HG03354 (cell line): ENCODE data around the gene SLC22A14.
A peak's percentile ranks its signal among the peaks of the same experiment; 100 is the strongest.

Source experiments
- ATAC-seq: cut with Tn5 transposase; IDR thresholded peaks from one replicate; pipeline ENCODE4 v1.9.1; 2021; ENCODE audit warnings: mild to moderate bottlenecking; ENCODE audit not compliant: unreplicated experiment, poor library complexity, severe bottlenecking

Gene SLC22A14

DNA sequence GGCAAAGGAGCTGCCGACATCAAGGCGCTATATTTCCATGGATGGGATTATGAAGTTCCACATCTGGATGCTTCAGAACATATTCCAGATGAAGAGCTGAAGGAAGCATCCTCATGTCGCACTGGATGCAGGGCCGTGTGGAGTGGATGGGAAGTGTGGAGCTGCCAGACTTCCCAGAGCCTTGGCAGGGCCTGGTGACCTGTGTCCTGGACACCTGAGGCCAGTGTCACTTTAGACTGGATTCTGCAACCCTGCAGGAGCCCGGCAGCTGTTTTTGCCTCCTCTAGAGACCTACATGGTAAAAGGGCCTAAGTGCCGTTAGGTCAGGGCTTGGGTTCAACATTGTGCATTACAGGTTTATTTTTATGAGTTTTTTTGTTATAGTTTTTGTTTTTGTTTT is 53.2 kb downstream of the SLC22A14 start:
- no peak for ATAC-seq

- no peak for ATAC-seq
Measured at GRCh38 chr3:38337703-38338102, 55.6 kb downstream of the SLC22A14 start.

DNA sequence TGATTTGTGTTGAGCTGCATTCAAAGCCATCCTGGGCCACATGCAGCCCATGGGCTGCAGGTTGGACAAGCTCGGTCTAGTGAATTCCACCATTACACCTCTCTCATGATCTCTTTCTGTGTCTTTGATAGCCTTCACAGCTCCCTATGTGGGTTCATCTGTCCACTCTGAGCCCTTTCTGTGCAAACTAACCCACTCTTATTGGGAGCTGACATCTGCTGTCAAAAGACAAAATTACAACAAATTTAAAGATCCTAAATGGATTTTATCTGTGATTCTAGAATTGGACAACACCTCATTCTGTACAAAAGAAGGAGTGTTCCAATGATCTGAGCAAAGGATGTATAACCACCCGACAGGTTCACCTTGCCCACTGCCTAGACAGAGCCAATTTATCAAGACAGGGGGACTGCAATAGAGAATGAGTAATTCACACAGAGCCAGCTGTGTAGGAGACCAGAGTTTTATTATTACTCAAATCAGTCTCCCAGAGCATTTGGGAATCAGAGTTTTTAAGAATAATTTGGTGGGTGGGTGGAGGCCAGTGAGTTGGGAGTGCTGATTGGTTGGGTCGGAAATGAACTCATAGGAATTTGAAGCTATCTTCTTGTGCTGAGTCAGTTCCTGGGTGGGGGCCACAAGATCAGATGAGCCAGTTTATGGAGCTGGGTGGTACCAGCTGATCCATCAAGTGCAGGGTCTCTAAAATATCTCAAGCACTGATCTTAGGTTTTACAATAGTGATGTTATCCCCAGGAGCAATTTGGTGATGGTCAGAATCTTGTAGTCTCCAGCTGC is 61.9 kb downstream of the SLC22A14 start:
- no peak for ATAC-seq

DNA sequence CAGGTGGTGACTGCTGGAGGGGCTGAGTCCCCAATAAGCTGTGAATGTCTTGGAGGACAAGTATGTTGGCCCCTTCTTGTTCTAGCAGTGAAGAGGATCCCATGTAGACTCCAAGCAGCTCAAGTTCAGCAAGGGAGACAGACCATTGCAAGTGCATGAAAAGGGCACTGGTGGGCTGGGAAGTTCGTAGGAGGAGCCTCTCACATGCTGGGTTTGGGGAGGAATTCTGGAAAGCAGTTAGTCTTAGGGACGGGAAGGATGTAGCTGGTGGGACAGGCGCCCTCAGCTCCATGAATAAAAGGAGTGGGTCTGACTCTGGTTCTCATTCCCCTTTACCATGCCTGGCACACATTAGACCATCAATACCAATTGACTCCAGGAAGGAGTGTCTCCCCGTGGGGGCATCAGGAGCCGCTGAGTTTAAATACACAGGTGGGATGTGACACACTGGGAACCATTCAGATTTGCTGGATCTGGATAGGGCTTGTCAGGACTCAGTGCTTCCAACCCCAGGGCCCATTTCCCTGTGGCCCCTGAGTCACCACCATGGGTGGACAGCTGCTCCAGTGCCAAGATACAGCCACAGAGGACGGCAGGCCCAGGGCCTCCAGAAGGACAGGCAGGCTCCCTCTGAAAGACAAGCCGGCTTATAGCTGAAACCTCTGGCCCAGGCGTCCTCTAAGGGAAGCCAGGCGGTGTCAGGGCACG is 63.9 kb downstream of the SLC22A14 start:
- peak; percentile 34 for ATAC-seq

DNA sequence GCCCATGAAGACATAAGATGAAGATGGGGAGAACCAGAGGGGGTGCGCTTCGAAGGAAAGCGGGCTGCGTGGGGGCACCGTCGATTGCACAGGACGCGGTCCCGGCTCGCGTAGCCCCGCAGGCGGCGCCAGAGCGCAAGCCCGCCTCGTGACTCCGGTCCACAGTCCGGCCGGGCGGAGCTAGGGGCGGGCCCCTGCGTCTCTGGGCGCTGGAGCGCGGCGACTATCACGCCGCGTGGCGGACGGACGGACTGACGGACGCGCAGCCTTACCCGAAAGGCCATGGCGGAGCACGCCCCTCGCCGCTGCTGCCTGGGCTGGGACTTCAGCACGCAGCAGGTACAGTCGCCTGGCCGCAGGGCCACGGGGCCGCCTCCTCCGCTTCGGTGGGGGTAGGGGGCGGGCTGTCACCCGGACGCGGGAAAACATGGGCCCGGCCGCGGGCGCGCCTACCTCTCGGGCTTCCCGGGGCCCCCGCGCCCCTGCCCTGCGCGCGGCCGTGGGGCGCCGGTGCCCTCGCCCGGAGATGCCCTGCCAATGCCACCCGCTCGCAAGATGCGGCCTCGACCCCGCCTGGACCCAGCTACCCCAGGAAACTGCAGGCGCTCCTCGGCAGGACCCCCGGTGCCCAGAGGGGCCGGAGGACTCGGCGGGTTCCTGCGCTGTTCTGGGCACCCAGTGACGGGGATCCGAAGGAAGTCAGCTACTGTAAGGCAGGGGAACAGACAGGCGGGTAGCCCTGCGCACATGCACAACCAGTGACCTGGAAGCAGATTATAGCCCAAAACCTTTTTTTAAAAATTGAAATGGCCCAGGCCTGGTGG is 64.7 kb downstream of the SLC22A14 start, which contains the start of gene XYLB:
Gene XYLB, plus strand, starts transcription at position 199 of the 824 bp plus-strand sequence. Its CDS starts 84 bp downstream, at position 283.
- peak; percentile 99 for ATAC-seq

- ATAC-seq: no peak
Measured at GRCh38 chr3:38347421-38348200, 65.5 kb downstream of the SLC22A14 start.

GRCh38 chr3:38348903-38349302 is 66.8 kb downstream of the SLC22A14 start:
- ATAC-seq: no peak

GRCh38 chr3:38349684-38350359 is 67.7 kb downstream of the SLC22A14 start:
- ATAC-seq: no peak

GRCh38 chr3:38353151-38353550 is 71.1 kb downstream of the SLC22A14 start:
- no peak for ATAC-seq

- ATAC-seq: no peak
Measured at GRCh38 chr3:38354588-38355330, 72.7 kb downstream of the SLC22A14 start.

DNA sequence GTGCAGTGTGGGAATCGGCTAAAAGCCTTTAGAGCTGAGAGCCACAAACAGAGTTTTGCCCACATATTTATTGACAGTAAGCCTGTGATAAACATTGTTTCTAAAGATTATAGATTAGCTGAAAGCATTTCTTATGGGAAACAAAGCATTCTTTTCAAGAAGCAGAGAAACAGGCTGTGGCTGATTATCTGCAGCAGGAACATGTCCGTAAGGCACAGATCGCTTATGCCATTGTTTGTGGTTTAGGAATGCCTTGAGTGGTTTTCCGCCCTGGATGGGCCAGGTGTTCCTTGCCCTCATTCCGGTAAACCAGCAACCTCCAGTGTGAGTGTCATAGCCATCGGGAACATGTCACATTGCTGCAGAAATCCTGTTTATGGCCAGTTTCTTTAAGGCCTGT is 76.9 kb downstream of the SLC22A14 start:
- no peak for ATAC-seq

- ATAC-seq: no peak
Measured at GRCh38 chr3:38360345-38360744, 78.3 kb downstream of the SLC22A14 start.

DNA sequence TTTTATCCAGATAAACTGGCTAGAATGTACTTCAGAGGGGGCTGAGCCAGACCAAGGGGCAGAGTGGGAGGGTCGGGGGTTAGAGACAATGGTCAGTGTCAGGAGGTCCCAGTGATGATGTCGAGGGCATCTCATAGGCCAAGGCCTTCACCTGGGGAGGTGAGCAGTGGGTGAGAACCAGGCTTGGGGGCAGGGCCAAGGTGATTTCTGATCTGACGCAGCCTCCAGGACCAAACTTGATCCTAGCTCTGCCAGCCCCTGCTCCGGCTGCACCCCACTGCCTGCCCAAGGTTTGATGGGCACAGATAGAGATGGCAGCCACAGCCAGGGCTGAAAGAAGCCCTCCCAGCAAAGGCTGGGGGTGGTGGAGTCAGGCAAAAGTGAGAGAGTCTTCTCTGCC is 79.4 kb downstream of the SLC22A14 start:
- ATAC-seq: no peak

- no peak for ATAC-seq
Measured at GRCh38 chr3:38362825-38363224, 80.7 kb downstream of the SLC22A14 start.

- ATAC-seq: no peak
Measured at GRCh38 chr3:38364721-38365400, 82.8 kb downstream of the SLC22A14 start.

DNA sequence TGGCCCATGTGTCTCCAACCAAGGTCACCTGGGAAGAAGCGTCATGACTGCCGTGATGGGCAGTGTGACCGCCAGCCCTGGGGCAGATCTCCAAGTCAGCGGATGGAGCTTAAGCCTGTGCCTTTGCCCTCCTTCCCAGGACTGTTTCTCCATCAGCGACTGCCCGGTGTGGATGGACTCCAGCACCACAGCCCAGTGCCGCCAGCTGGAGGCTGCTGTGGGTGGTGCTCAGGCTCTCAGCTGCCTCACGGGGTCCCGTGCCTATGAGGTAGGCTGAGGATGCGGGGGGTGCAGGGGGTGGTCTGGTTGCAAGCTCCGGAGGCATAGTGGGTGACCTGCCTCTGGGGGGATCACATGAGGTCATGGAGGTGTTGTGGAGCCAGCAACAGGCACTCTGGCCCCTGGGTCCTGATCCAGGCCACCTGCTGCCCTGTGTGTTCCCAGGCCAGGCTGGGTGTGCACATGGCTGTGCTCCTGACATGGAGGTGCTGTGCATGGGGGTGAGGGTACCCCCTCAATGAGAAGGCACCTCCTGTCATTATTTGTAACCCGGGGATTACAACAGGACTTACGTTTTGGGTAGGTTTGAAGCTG is 83.5 kb downstream of the SLC22A14 start:
- ATAC-seq: no peak

DNA sequence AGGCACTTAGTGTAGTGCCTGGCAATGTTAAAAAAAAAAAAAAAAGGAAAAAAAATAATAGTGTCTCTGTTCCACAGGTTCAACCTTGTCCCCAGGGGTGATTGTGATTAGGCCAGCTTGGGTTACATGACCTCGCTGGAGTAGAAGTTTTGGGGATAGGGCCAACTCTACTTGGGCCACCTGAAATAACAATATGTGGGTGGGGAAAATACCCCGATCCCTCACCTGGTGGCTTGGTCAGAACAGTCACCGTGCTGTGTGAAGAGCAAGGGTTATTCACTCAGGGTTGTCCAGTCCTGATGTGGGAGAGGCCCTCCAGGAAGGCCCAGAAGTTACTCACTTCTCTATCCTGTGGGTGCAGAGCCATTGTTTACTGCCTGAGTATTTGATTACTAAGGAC is 84.0 kb downstream of the SLC22A14 start:
- no peak for ATAC-seq
